MG63 (cell line): Measurements from ENCODE around the gene HDAC9. TPM values are rescaled to one million over a fixed set of nuclear protein-coding genes. Genes with fewer than 3 reads are reported as not detected.

ENCODE experiments used
- DNase-seq: peaks from one replicate; pipeline ENCODE4 v3.0.0-alpha.2; 2020
- H3K27me3 ChIP-seq: fragments of 250-450 bp; sonication (Bioruptor Pico); 2 replicates; pipeline ENCODE4 v1.5.1; 2020; ENCODE audit warnings: mild to moderate bottlenecking, moderate library complexity
- H3K36me3 ChIP-seq: fragments of 250-450 bp; sonication (Bioruptor Pico); 2 replicates; pipeline ENCODE4 v1.5.1; 2020; ENCODE audit warnings: mild to moderate bottlenecking, moderate library complexity
- H3K4me3 ChIP-seq: fragments of 250-450 bp; sonication (Bioruptor Pico); 2 replicates; pipeline ENCODE4 v1.5.1; 2020; ENCODE audit warnings: mild to moderate bottlenecking, moderate library complexity
- H3K9me3 ChIP-seq: fragments of 250-450 bp; sonication (Bioruptor Pico); 2 replicates; pipeline ENCODE4 v1.5.1; 2020; ENCODE audit warnings: mild to moderate bottlenecking, moderate library complexity
- total RNA-seq: library from RNA; depleted of rRNA; stranded (reverse); fragments of >200 nt; shearing (Covaris generic); gene quantifications from 2 replicates; pipeline ENCODE4 v1.2.3, GENCODE V29; 2014; ENCODE audit warnings: low replicate concordance

HDAC9 gene
- total RNA-seq, 1 experiment from 2014 or later: 0.03 TPM

DNA sequence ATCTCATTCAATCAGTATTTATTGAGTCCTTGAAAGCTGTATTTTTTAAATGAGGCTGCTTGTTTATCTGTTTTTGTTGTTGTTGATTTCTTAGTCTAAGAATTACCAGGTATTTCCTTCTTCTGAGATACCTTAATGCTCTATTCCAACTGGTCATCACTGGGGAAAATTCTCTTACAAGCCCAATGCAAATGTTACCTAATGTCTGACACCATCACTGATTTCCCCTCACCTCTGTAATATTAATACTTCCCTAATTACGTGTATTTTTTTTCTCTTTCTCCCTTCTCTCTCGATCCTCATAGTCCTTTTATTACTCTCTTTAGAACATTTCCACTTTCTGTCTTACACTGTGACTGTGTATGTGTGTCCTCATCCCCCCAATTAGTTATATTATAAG is 13.9 kb downstream of the HDAC9 start:
- DNase-seq: no peak
- H3K36me3 ChIP-seq: no peaks in the 10 kb centered on the region
- H3K27me3 ChIP-seq: no peaks in the 10 kb centered on the region
- H3K9me3 ChIP-seq: no peaks in the 10 kb centered on the region
- no peak overlapping the region for H3K4me3 ChIP-seq

DNA sequence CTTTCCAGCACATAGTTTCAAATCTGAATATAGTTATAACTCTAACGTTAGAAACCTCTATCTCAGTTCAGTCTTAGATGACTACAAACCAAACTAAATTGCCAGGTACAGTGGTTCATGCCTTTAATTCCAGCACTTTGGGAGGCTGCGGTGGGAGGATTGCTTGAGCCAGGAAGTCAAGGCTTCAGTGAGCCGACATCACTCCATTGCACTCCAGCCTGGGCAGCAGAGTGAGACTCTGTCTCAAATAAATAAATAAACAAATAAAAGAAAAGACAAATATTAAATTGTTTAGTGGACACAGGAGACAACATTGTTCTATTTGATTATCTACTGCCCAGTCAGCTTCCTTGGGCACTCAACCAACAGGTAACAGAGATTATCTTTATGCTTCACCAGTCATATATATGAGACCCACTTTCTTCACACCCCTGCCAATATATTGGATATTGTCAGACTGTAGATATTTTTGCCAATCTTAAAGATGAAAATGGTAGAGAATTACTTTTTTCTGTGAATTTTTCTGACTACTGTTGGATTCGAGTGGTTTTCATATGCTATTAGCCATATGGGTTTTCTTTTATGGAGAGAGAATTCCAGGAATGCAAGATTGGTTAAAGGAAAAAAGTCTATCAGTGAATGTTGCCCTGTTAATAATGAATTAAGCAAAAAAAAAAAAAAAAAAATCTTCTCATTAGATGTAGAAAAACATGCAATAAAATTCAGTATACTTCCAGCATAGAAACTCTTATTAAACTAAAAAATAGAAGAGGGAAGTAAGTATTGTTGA is 16.0 kb downstream of the HDAC9 start:
- Histone ChIP-seq H3K4me3 (no peak overlapping the region), H3K27me3 (no peaks in the 10 kb centered on the region), H3K9me3 (no peaks in the 10 kb centered on the region), H3K36me3 (no peaks in the 10 kb centered on the region)
- no peak for DNase-seq

DNA sequence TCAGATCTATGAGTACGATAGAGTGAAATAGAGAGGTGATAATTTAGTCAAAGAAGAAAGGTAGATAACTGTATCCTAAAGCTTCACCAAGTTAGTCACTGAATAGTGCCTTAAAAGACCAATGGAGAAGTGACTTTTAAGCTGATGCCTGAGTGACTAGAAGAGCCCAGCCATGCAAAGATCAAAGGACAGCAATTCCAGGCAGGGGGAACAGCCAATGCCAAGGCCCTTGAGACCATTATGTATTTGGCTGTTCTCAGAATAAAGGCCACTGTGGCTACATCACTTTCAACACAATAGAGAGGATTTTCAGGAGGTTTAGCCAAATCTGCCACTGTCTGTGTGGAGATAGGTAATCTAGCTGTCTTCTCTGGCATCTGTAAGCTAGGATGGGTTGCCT is 17.8 kb downstream of the HDAC9 start:
- H3K27me3 ChIP-seq: no peaks in the 10 kb centered on the region
- no peaks in the 10 kb centered on the region for H3K36me3 ChIP-seq
- H3K4me3 ChIP-seq: no peak overlapping the region
- no peaks in the 10 kb centered on the region for H3K9me3 ChIP-seq
- no peak for DNase-seq

DNA sequence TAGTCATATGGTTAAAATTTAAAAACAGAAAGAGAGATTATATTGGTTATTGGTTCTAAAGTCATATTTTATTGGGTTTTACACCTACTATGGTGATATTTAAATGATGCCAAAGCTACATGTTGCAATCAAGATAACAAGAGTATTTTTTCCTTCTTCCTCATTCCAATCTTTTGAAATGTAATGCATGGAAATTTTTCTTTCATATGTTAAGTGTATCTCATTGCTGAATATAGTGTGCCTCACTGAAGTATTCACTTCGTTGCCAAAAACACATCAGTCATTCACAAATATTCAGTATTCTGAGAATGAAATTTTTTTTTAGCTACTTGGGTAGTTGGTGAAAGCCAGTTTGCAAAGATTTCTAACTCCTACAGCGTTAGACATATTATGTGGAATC is 19.5 kb downstream of the HDAC9 start:
- Histone ChIP-seq H3K36me3 (no peaks in the 10 kb centered on the region), H3K9me3 (no peaks in the 10 kb centered on the region), H3K4me3 (no peak overlapping the region), H3K27me3 (no peaks in the 10 kb centered on the region)
- no peak for DNase-seq

DNA sequence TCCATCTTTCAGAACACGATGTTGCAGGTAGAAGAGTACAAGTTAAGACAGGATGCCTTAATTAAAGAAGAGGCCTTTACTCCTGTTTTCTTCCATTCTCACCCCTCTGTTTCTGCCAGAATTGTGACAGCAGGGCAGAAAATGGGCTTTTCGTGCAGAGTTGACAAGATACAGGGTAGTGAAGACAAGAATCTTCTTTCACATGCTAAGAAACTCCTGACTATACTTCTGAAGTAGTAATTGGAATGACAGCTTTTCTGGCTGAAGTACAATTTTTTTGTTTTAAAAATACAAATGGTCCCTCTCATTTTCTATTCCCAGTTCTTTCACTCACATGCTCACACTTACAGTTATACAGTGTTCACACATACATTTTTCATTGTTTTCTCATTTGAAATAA is 22.1 kb downstream of the HDAC9 start:
- H3K9me3 ChIP-seq: no peaks in the 10 kb centered on the region
- H3K27me3 ChIP-seq: no peaks in the 10 kb centered on the region
- H3K4me3 ChIP-seq: no peak overlapping the region
- no peak for DNase-seq
- H3K36me3 ChIP-seq: no peaks in the 10 kb centered on the region

DNA sequence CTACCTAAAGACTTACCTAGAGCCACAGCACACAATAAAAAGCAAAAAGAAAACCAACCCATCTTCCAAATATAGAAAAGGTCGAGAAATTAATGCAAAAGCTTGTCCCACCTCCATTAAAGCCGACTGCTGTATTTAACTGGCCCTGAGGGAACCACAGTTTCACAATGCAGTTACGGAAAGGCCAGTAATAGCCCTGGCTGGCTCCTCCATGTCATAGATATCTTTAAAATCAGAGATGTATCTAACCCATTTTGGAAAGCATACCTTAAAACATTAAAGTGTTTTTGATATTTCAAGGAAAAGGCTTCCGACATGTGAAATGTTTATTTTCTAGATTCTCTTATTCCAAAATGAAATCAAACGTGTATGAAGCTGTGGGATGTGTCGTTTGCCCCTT is 23.0 kb downstream of the HDAC9 start:
- Histone ChIP-seq H3K27me3 (no peaks in the 10 kb centered on the region), H3K36me3 (no peaks in the 10 kb centered on the region), H3K9me3 (no peaks in the 10 kb centered on the region), H3K4me3 (no peak overlapping the region)
- DNase-seq: no peak

DNA sequence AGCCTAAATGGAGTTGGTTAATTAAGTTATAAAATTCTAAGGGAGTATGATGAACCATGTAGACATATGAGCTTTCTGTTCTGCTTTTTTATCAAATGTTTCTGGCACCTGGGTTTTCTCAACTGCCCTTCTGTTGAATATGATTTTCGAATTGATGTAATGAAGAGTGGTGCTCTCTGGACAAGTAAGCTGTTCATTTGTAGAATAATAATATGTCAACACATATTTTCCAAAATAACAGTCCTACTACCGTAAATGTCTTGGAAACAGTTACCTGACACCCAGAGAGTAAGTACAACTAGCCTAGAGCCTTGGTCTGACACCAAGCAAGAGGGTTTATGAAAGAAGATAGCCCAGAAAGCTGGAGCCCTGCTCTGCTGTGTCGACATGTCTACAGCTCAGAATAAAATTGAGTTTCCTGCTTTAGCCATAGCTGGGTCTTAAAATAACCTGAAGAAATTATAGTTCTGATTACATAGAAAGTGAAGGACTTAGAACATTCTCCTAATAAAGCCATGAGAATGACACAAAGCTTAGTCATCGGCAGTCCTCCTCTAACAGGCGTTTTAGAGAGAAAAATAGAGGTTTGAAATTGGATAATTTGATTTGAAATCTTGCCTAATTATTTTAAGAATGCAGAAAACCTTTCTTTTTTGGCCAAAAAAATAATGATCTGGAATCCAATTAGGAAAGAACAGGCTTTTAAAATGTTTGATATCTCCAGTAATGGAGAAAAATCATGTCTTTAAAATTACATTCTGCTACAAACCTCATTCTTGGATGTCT is 25.1 kb downstream of the HDAC9 start:
- Histone ChIP-seq H3K36me3 (no peaks in the 10 kb centered on the region), H3K4me3 (no peak overlapping the region), H3K27me3 (no peaks in the 10 kb centered on the region), H3K9me3 (no peaks in the 10 kb centered on the region)
- DNase-seq: no peak

DNA sequence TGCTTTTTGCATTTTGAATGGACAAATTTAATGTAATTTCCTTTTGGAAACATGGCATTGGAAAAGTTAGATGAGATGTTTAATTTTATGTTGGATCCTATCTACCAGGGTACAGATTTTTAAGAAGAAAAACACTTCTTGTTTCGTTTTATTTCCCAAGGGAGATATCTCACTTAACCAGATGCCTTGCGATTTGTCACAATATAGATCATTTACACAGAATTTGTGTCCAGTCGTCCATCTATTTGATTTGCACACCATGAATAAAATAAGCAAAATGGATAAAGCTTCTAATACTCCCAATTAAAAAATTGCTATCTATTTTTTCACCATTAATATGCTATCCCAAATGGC is 25.7 kb downstream of the HDAC9 start:
- Histone ChIP-seq H3K4me3 (no peak overlapping the region), H3K27me3 (no peaks in the 10 kb centered on the region), H3K36me3 (no peaks in the 10 kb centered on the region), H3K9me3 (no peaks in the 10 kb centered on the region)
- no peak for DNase-seq

DNA sequence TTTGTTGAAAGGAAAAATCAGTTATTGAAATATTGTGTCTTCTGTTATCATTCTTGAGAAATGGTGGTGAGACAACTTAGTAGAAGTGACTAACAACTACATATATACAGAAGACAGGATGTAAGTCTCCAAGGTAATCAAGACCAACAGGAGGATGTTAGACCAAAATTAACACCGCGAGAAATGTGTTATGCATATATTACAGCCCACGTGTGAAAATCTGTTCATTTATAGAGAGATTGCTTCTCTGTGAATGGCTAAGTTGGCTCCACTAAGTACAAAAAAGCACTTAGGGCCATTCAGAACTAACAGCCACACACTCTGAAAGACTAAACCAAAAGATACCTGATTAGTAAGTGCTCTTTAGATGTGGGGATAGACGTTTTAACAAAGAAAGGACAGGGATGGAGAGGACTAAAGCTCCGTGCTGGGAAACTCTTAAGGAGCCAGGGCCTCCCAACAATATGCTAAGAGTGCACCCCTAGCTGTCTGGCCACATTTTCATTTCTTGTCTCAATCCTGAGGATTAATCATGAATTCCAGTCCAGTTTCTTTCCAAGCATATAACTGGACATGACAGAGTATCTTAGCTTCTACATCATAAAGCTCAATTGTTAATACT is 26.5 kb downstream of the HDAC9 start:
- DNase-seq: no peak
- Histone ChIP-seq H3K4me3 (no peak overlapping the region), H3K27me3 (no peaks in the 10 kb centered on the region), H3K9me3 (no peaks in the 10 kb centered on the region), H3K36me3 (no peaks in the 10 kb centered on the region)

DNA sequence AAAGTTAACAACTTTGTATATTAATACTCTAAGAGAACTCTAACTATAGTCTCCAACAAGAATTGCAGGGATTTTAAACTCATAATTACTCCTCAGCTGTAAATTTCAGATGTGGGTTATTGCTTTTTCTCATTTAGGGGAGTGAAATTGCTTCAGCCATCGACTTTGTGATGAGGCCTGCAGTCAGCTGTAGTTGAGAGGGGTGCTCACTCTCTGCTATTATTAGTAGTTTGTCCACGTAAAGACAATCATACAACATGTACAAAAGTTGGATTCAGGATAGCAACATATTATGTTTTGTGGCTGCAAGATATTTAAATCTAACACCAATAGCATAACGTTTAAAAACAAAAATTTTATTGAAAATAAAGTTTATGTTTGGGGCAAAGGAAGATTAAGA is 28.7 kb downstream of the HDAC9 start:
- H3K9me3 ChIP-seq: no peaks in the 10 kb centered on the region
- no peaks in the 10 kb centered on the region for H3K36me3 ChIP-seq
- DNase-seq: no peak
- H3K27me3 ChIP-seq: no peaks in the 10 kb centered on the region
- H3K4me3 ChIP-seq: no peak overlapping the region

DNA sequence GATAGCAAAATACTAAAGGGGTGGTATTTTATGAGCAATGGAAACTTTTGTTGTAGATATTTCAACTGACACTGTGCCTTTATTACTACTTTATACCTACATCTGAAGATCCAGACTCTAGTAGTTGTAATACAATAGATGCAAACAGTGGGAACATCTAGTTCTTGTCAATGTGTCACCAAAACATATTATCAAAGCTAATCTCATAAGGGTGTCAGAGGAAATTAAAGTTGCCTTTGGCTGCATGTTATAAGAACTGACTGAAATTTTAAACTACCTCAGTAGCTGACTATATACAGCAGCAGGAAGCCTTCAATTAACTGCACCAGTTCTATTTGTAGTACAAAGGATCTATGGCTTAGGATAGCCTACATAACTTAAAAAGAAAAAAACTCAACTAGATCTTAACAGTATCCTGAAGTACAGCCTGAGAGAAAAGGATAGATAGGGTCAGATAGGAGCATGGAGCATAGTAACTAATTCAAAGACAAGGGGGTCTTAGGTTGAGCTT is 30.9 kb downstream of the HDAC9 start:
- no peaks in the 10 kb centered on the region for H3K36me3 ChIP-seq
- H3K27me3 ChIP-seq: no peaks in the 10 kb centered on the region
- no peak for DNase-seq
- no peak overlapping the region for H3K4me3 ChIP-seq
- H3K9me3 ChIP-seq: no peaks in the 10 kb centered on the region

DNA sequence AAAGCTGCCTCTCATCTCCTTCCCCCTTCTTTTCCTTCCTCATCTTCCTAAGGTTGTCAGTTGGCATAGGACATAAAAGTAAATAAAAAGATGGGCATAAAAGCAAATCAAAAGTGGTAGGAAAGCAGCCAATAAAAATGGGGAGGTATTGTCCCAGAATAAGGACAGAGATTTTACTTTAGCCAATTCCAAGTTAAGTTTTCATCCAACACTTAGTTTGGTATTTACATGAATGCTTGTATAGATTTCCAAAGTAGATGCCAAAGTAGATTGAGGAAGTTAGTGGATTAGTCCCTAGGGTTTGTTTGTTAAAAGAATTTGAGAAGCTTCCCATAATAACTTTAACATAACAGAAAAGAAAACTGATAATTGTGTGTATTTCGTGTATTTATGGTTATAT is 33.7 kb downstream of the HDAC9 start:
- Histone ChIP-seq H3K4me3 (no peak overlapping the region), H3K27me3 (no peaks in the 10 kb centered on the region)

DNA sequence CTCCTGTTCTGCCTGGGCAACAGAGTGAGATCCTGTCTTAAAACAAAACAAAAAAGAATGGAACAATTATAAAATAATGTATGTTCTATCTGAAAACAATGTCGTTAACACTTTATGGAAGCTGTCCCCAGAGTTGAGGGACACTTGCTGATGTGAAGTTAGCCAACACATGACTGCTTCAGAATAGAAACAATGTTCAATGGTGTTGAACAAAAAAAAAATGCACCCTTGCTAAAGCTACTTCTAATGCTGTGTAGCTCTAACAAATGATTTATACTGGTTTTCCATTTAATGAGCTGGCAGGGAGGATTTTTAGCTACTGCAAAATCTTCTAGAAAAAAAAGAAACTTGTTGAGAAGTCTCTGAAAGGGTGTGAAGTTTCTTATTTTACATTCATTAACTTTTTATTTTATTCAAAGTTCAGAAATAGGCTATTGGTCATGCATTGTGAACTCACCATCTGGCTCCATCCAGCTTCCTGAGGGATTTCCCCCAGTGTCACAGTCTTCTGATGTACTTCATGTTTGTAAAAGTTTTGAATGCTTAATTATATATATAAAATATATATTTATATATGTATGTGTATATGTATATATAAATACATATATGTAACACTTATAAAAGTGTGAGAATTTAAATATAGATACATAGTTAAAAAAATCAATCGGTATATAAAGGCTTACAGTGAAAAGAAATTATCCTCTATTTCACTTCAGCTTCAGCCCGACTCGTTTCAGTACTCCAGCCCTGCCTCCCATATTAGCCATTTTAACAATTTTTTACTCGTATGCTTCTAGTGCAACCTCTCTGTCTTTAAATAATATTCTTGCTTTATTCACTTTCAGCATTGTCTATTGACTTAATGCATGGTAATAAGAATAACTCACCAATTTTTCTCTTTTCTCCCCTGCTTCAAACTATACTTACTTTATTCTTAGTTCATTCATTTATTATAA is 35.0 kb downstream of the HDAC9 start:
- no peak for DNase-seq
- Histone ChIP-seq H3K4me3 (no peak overlapping the region), H3K9me3 (no peaks in the 10 kb centered on the region), H3K27me3 (no peaks in the 10 kb centered on the region), H3K36me3 (no peaks in the 10 kb centered on the region)

More for the DNA sequence above, 33.7 kb downstream of the HDAC9 start:
- DNase-seq: no peak
- no peaks in the 10 kb centered on the region for H3K9me3 ChIP-seq
- H3K36me3 ChIP-seq: no peaks in the 10 kb centered on the region

DNA sequence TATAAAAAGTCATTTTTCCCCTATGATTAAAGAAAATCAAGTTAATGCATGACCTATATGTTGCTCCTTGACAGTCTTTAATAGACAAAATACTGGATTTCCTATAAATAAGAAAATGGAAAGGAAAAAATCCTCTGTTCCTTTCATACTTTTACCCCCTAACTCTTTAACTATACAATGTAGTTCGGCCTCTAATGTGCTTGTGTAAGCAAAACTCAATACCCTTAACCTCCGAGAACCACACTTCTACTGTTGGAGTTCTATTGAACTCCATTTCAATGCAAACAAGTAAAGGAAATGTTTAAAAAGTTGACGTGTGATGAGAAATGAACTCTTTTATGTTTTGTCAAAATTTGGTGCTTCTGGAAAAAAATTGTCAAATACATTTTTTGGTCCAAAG is 36.0 kb downstream of the HDAC9 start:
- no peaks in the 10 kb centered on the region for H3K27me3 ChIP-seq
- DNase-seq: no peak
- no peaks in the 10 kb centered on the region for H3K36me3 ChIP-seq
- H3K9me3 ChIP-seq: no peaks in the 10 kb centered on the region
- no peak overlapping the region for H3K4me3 ChIP-seq

DNA sequence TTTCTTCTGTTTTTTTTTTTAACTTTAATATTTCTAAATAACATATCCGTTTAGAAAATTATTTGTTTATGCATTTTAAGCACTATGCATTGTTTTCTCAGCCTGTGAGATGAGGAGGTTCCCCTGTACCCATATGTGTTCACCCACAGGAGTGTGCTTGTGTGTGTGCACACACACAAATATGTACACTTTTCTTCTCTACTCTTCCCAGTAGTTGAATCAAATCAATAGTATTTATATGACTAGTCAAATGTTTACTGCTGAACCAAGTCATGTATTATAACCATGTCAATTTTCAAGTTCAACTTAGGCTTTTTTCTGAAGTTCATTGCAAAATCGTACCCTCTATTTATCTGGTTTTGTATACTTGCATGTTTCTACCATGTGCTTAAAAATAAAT is 37.3 kb downstream of the HDAC9 start:
- H3K36me3 ChIP-seq: no peaks in the 10 kb centered on the region
- H3K4me3 ChIP-seq: no peak overlapping the region
- DNase-seq: no peak
- H3K27me3 ChIP-seq: no peaks in the 10 kb centered on the region
- H3K9me3 ChIP-seq: no peaks in the 10 kb centered on the region

DNA sequence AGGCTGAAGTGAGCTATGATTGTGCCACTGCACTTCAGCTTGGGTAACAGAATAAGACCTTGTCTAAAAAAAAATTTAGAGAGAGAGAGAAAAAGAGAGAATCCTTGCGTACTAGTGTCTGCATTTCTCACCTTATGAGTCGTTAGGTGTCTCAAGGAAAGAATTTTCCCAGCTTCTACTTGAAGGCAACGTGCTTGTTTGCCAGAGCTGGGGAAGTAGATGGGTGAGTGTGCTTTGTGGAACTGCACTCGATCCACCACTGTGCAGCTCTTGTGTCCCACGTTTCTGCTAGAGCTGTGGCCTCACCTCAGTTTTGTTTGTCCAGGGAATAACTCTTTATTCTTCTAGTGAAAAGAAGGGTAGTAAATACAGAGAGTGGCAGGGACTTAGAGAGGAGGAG is 38.9 kb downstream of the HDAC9 start:
- H3K4me3 ChIP-seq: no peak overlapping the region
- DNase-seq: no peak
- H3K9me3 ChIP-seq: no peaks in the 10 kb centered on the region
- H3K27me3 ChIP-seq: no peaks in the 10 kb centered on the region
- H3K36me3 ChIP-seq: no peaks in the 10 kb centered on the region
